ENCODE data around the gene VRK3.
"Not testable (repeated sequence)": the region's sequence is repeated elsewhere in the genome, so short reads cannot be mapped to it uniquely, and the experiment has no call there.

VRK3 gene

DNA sequence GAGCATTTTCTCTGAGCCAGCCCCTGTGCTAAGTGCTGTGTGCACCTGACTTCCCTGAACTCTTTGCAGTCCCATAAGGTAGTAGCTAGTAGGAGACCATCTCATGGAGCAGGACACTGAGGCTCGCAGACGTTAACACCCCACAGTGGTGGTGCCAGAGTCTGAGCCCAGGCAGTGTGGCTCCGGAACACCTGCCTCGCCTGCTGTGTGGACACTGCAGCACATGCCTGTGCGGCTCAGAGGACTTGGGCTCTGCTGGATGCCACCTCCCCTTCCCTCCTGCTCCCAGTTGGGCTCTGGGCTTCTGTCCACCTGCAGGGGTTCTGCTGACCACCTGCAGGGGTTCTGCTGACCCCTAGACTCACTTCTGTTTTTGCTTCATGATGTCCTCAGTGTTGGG lies 37.2 kb downstream of the VRK3 start:
- no peak for DNase-seq (ENCODE audit: low spot score)

DNA sequence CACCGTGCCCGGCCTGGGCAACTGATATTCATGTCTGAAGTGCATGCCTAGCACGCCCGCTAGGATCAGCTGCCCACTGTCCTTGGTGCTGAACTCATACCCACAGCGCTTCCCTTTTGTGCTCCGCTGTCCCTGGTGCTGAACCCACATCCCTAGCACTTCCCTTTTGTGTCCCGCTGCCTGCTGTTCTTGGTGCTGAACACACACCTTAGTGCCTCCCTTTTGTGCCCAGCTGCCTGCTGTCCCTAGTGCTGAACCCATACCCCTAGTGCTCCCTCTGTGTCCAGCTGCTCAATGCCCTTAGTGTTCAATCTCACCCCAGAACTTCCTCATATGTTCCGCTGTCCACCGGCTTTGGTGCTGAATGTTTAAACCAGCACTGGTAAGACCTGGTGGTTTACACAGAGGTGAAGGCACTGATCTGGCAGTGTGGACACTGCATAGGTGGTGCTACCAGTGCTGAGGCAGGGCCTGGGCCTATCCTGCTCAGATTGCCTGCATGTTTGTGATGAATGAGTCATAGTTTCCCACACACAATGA lies 37.9 kb downstream of the VRK3 start:
- peak; percentile 82 for DNase-seq (ENCODE audit: low spot score)

DNA sequence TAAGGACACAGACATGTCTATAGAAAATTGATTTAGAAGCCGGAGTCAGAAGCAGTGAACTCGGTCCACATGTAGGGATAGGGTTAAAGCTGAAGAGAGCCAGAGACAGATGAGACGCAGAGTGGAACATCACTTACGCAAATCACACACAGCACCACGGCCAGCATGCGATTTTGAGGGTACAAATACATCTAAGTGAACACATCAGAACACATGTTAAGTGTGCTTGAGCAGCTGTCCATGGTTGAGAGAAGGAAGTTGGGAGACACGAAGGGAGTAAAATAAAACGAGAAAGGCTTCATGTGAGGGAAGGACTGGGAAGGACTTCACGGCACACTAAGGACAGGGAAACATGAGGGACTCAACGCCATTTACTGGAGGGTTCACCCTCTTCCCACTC lies 38.8 kb downstream of the VRK3 start:
- no peak for DNase-seq (ENCODE audit: low spot score)

DNA sequence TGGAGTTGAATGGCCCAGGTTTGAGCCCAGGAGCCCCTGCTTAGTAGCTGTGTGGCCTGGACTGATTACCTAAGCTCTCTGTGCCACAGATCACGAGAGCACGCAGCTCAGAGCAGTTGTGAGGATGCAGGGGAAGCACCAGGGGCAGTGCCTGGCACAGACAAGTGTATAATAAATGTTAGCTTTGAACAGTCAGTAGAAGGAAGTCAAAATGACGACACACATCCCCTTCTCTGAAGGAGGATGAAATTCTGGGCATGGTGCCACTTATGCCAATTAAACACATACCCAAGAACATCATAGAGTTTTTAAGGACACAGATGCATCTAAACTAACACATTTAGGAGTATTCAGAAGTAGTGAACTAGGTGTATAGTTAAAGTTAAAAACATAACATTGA lies 39.3 kb downstream of the VRK3 start:
- no peak for DNase-seq (ENCODE audit: low spot score)

DNA sequence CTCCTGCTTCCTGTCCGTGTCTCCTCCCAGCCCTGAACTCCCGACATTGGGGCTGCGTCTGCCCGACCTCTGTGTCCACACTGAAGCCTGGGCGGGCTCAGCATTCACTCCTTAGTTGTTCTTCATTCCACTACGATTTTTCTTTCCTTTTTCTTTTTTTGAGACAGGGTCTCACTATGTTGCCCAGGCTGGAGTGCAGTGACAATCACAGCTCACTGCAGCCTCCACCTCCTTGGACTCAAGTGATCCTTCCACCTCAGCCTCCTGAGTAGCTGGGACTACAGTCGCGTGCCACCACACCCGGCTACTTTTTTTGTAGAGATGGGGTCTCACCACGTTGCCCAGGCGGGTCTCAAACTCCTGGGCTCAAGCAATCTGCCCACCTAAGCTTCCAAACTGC lies 40.7 kb downstream of the VRK3 start:
- no peak for DNase-seq (ENCODE audit: low spot score)

DNA sequence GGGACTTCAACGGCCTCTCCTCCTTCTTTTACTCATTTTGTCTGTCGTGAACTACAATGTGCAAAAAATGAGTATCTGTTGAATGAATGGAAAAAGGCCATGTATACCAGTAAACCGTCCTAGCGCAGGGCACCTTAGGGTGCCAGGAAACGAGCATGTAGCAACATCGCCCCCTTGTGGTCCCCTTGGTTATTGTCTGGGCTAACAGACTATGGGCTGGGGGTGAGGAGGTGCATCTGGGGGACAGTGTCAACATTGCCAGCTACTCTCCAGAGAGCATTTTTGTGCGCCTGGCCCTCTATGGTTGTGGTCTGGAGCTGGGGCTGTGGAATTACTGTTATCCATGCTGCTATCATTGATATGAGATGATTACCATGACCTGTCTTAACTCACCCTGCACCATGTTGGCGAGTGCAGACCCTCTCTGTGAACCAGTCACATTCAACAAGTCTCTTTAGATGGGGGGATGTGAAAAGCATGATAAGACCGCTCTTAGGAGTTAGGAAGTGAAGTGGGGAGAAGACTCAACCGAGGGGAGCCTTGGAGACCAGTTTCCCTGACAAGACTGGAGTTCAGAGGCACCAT lies 41.4 kb downstream of the VRK3 start:
- DNase-seq (ENCODE audit: low spot score) = peak; percentile 67

DNA sequence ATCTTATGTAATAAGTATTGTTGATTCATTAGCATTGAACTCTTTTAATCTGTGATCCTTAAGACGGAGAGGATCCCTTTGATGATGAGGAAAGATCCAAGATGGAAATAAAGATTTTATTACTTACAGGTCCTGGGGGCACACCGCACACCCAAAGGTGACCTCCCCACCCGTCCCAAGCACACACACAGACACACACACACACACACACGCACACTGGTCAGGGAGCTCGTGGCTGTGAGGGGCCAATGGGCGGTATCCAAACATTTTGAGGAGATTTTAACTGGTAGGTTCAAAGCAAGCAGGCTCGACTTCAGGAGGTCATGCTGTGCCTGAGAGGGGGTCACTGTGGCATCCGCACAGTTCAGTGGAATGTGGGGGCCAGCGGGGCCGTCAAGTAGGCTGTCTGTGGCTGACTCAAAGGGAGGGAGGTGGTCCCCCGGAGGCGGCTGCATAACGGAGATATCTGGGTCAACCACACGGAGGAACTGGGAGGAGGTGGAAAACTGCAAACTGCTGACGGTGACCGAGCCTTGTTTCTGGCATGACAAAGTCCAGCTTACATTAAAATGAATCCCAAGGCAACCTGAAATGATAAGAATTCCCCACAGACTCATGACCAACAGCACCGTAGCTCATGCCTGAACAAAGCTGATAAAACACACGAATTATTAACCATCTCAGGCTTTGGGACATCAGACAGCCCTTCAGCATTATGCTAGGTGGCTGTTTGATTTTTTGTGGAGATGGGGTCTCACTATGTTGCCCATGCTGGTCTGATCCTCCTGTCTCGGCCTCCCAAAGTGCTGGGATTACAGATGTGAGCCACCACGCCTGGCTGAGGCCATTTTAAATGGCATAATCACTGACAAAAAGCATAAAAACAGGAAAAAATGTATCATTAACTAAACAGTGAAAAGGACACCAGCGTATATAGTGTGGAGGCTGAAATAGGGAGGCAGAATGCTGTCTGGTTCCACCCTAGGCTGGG lies 43.3 kb downstream of the VRK3 start:
- no peak for DNase-seq (ENCODE audit: low spot score)

DNA sequence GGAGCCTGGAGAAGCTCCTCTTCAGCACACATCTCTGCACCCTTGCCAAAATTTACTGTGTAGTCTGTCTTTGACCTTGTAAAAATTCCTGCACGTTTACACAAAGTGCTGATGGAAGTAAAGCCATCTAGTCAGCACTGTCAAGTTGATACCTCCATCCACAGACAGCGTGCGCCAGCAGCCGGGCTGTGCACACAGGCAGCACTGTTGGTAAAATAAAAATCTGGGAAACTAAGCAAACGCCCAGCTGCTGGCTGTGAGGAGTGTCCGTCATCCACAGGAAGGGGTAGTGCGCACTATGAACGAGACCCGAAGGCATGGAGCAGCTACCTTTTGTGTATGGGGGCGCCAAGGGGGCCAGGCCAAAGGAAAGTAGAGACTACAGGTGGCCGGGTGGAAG lies 46.8 kb downstream of the VRK3 start:
- no peak for DNase-seq (ENCODE audit: low spot score)

DNA sequence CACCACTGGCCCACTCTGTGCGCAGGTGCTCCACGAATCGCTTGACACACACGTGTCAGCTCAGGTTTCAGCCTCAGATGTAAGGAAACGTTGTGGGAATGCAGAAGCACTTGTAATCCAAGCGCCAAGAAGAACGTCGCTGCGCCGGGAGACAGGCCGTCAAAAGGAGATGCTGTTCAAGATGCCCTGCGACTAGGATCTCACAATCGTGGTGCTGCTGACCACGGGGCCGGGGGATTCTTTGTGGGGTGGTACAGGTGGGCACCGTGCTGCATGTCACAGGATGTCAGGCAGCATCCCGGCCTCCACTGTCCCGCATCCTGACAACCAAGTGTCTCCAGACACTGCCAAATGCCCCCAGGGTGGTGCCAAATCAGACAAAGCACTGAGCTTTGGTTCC lies 47.3 kb downstream of the VRK3 start:
- no peak for DNase-seq (ENCODE audit: low spot score)

DNA sequence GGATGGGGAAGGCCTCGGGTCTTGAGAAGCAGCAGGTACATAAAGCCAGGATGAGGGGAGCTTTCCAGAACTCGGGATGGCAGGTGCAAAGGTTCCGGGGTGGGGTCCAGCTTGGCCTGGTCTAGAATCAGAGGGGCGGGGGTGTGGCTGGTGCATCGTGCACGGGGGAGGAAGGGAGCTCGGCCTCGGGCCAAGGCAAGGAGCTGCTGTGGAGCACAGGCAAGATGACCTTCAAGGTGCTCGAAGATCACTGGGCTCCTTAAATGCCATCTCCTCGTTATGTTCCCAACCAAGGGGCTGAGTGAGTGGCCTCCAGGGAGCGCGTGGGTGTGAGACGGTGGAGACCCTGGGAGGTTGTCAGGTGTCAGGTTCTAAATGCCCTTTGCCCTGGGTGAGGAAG lies 48.1 kb downstream of the VRK3 start:
- no peak for DNase-seq (ENCODE audit: low spot score)

DNA sequence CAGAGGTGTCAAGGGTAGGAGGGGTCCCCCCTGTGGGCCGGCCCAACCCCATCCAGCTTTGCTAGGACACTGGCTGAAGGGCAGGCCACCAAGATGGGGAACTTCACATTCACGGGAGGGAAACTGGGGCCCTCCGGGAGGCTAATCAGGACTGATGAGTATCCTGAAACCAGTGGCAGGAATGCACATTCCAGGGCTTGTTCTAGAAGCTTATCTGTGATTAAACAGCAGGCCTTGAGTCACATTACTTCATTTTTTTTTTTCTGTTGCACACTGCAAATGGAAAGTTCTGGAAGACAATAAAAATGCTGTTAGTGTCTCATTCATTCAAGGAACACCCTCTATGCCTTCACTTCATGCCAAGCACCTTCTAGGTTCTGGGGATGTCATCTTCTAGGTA lies 48.7 kb downstream of the VRK3 start:
- DNase-seq (ENCODE audit: low spot score) = no peak

DNA sequence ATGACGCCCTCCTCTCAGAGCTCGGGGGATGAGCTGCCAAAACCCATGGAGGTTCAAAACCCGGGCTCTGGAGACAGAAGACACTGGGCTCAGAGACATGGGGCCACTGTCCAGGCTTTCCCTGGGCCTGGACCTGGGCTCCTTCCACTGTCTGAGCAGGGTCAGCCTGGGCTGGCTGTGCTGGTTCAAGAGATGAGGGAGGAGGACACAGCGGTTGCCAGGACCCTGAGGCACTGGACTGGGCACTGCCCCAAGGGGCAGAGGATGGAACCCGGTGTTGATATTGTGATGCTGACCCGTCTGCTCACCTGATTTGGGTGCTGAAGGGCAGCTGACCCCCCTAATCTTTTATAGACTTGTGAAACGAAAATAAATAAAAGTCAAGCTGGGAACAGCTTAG lies 50.1 kb downstream of the VRK3 start:
- DNase-seq (ENCODE audit: low spot score) = no peak

DNA sequence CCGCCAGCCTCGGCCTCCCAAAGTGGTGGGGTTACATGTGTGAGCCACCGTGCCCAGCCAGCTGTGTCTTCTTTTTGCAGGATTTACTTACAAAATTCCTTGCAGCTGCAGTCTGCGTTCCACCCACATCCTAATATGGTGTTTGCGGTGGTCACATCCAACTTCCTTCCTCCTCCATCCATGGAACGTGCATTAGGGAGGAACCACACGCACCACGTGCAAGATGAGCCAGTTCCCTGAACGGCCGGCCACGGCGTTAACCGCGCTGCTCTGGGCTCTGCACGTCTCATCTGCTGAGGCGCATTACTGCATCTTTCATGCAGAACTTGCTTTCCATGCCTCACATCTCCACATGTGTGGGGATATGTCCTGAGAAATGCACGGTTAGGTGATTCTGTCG lies 51.2 kb downstream of the VRK3 start:
- no peak for DNase-seq (ENCODE audit: low spot score)

DNA sequence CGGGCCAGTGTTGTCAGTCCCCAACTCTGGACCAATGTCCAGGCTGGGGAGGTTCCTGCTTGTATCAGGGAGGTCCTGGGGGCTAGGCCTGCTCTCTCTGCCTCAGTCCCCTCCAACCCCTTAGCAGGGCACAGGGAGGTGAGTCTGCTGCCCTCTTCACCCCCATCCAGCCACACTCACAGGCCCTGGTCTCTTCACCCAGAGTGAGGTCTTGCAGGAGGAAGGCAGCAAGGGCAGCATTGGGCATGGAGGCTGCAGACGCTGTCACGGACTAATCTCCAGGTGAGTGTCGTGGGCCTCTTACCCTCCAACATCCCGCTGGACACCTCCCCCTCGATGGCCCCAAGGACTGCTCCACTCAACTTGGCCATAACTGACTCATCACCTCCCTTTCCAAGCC lies 52.3 kb downstream of the VRK3 start:
- no peak for DNase-seq (ENCODE audit: low spot score)

DNA sequence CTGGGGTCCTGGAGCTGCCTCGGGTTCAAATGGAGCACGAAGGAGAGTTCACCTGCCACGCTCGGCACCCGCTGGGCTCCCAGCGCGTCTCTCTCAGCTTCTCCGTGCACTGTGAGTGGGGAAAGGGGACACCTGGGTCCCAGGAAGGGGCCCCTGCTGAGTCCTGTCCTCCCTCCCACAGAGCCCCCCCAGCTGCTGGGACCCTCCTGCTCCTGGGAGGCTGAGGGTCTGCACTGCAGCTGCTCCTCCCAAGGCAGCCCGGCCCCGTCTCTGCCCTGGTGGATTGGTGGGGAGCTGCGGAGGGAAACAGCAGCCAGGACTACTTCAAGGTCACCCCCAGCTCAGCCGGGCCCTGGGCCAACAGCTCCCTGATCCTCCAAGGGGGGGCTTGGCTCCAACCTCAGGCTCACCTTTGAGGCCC lies 53.2 kb downstream of the VRK3 start:
- DNase-seq (ENCODE audit: low spot score) = no peak

DNA sequence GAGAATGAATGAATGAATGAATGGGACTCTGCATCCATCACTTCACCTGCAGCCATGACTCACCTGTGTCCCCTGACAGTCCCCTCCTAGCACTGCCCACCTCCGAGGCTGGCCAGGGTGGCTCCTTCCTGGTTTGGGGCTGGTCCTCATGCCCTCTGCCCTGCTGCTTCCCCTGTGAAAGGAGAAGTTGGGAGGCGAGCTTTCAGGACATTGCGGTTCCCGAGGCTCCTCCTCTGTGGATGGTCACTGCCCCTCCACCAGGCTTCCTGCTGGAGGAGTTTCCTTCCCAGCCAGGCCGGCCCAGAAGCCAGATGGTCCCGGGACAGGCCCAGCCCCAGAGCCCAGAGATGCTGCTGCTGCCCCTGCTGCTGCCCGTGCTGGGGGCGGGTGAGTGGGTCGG lies 55.8 kb downstream of the VRK3 start:
- DNase-seq (ENCODE audit: low spot score) = not testable (repeated sequence)

DNA sequence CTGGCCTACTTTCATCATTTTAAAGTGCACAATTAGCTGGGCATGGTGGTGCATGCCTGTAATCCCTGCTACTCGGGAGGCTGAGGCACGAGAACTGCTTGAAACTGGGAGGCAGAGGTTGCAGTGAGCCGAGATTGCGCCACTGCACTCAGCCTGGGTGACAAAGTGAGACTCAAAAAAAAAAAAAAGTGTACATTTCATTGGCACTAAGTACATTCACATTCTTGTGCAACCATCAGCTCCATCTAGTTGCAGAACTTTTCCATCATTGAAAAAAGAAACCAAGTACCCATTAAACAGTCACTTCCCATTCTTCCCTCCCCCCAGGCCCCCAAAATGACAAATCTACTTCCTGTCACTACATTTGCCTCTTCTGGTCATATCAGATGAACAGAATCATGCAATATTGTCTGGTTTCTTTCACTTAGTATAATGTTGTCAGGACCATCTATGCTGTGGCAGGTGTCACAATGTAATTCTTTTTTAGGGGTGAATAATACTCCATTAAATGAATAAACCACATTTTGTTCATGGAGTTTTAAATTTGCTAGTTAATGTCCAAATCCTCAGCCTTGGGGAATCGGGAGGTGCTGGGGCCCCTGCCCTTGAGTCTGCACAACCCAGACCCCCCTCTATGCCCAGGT lies 56.8 kb downstream of the VRK3 start:
- DNase-seq (ENCODE audit: low spot score) = no peak

DNA sequence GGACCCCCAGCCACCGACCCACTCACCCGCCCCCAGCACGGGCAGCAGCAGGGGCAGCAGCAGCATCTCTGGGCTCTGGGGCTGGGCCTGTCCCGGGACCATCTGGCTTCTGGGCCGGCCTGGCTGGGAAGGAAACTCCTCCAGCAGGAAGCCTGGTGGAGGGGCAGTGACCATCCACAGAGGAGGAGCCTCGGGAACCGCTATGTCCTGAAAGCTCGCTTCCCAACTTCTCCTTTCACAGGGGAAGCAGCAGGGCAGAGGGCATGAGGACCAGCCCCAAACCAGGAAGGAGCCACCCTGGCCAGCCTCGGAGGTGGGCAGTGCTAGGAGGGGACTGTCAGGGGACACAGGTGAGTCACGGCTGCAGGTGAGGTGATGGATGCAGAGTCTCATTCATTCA lies 64.2 kb downstream of the VRK3 start, which contains the start of gene SIGLEC11:
TSS of gene SIGLEC11 (minus strand) at position 193 of the 400 bp plus-strand sequence. CDS start at position 102, 91 bp downstream.
- DNase-seq (ENCODE audit: low spot score) = not testable (repeated sequence)

DNA sequence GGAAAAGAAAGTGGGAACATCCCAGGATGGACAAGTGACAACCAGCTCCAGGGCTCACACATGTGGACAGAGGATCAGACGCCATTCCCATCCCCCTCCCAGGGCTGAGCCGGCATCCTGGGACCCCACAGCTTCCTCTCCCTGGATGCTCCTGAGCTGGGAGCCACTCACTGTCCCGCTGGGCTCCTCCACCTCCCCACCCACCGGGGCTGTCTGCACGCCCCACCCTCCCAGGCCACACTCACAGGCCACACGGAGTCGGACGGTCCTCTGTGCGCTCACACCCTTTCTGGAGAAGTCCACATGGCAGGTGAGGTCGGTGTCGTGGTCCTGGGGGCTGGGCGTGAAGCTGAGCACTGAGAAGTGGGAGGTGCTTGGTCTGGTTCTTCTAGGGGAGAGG lies 65.3 kb downstream of the VRK3 start:
- not testable (repeated sequence) for DNase-seq (ENCODE audit: low spot score)

DNA sequence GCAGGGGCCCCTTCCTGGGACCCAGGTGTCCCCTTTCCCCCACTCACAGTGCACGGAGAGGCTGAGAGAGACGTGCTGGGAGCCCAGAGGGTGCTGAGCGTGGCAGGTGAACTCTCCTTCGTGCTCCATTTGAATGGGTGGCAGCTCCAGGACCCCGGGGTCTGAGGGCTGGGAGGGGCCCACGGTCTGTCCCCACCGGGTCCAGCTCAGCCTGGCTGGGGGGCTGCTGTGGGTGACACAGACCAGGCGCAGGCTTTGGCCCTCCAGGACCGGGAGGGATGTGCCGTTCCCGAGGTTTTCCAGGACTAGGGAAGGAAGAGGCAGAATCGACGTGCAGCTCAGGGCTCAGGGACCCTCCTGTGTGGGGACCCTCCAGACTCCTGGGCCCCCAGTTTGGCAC lies 66.6 kb downstream of the VRK3 start:
- DNase-seq (ENCODE audit: low spot score) = not testable (repeated sequence)

DNA sequence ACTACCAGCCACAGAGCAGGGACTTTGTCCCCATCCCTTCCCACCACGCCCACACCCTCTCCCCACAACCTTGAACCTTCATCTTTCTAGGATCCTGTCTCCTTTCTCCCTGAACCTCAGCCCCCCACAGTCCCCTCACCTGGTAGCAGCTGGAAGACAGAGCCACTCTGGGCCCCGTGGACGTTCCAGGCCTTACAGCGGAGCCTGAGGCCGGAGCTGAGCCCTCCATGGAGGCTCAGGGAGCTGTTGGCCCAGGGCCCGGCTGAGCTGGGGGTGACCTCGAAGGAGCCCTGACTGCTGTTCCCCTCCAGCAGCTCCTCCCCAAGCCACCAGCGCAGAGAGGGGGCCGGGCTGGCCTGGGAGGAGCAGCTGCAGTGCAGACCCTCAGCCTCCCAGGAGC lies 67.0 kb downstream of the VRK3 start:
- not testable (repeated sequence) for DNase-seq (ENCODE audit: low spot score)

DNA sequence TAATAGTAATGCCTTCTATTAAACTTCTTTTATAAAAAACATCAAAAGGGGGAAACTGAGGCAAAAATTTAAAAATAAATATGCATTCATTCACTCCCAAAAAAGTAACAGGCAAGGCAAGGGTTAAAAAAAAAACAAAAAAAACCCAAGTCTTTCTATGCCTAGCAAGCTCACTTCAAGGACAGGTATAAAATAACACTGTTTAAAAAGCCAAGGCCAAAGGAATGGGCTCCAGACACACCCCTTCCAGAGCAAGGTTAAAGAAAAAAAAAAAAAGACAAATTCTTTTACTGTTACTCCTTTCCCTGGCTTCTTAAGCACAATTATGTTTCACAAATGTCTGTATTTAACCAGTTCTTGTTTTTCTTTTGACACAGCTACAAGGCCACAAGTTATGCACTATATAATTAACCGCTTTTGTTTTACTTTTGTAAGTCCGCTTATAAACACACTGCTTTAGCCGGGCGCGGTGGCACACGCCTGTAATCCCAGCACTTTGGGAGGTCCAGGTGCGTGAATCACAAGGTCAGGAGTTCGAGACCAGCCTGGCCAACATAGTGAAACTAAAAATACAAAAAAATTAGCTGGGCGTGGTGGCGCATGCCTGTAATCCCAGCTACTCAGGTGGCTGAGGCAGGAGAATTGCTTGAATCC lies 67.8 kb downstream of the VRK3 start:
- no peak for DNase-seq (ENCODE audit: low spot score)

Data from germinal center (tissue), 1 donor.